HG02943 (cell line): Measurements from ENCODE around the gene NSD2.
"Not testable (repeated sequence)": the region's sequence is repeated elsewhere in the genome, so short reads cannot be mapped to it uniquely, and the experiment has no call there.

Experiments used
- ATAC-seq: cut with Tn5 transposase; IDR thresholded peaks from one replicate; pipeline ENCODE4 v1.9.1; 2021; ENCODE audit warnings: mild to moderate bottlenecking, low read depth, moderate library complexity; ENCODE audit not compliant: unreplicated experiment

NSD2 gene

DNA sequence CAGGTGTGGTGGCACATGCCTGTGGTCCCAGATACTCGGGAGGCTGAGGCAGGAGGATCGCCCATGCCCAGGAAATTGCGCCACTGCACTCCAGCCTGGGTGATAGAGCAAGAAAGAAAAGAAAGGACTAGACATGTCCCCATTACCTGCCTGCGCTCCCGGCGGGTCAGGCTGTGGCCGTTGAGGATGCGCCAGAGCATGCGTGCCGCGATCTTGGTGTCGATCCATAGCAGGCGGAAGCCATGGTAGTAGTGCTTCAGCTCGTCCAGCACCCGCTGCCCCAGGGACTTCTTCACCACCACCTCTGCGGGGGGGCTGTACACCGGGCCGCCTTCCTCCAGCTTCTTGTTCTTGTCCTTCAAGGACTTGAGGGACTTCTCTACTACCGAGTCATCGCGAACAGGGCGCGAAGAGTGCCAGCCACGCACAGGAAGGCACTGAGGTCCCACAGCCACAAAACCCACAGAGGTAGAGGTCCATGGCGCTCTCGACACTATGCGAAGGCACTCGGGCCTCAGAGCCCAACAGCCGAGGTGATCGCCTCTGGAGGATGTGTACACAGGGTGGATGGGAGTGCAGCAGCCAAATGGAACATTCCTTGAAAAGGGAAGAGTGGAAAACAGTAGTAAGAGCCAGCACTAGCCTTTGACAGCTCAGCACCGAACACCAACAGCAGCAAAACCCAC lies 29.8 kb upstream of the NSD2 start:
- no peak for ATAC-seq

DNA sequence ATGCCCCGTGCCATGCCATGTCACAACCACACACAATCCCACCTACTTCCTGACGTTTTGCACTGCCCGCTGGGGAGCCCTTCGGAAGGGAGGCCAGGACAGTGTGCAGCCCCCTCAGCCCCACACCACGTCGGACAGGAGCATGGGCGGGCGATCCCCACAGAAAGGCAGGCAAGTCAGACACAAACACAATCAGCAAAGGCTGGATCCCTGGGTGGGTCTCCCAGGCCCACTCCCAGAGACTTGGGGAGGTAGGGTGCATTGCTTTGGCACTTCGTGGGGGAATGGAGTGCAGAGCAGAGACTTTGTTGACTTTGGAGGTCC lies 29.3 kb upstream of the NSD2 start:
- no peak for ATAC-seq

DNA sequence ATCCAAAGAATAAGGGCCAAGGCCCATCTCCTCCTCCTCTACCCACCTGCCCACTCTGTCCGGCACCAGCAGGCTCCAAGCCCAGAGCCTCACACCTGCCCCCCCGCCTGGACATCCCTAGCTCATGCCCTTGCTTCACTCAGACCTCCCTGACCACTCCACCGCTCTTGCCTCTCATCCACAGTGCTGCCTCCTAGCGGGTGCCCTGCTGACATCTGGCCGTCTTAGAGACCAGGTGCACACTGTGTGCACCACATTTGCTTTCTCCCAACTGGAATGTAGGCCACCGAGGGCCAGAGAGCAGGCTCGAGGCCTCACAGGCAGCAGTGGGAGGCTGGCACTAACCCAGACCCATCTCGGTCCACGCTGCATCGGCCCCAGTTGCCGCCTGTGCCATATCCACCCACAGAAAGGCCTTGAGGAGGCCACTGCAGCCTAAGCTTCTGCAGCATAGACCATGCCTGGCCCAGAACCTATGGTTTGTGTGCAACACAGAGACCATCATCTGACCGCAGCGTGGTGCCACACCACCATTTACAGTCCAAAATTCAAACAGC lies 28.8 kb upstream of the NSD2 start:
- ATAC-seq = no peak

DNA sequence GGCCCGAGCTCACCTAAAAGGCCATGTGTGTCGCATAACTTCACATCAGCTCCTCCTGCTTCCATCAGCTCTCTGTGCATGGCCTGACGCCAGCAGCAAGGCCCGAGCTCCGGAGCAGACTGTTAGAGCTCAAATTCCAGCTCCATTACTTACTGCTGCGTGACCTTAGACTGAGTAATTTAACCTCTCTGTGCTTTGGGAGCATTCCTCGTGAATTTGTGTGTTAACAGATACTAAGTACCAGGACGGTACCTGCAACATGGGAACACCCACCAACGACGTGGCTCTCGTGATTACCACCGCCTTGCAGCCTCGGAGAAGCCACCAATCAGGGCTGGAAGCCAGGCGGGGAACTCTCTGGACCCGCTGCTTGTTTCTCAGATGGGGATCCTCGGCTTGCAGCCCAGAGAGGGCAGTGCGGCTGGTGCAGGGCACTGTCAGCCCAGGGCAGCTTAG lies 28.2 kb upstream of the NSD2 start:
- ATAC-seq = no peak

DNA sequence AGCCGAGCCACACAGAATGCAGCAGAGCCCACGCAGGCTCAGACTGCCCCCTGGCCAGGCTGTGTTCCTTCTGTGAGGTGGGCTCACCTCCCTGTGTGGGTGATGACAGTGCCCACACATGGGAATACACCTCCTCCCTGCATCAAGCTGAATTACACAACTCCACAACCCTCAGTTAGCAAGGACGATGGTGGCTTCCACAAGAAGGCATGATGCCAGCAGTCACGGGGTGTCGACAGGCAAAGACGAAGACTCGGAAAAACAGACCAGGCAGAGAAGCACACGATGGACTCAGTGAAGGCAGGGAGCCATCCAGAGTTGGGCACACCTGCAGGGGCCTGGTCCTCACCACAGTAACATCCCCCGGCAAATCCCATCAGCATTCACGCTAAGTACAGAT lies 27.3 kb upstream of the NSD2 start:
- no peak for ATAC-seq

DNA sequence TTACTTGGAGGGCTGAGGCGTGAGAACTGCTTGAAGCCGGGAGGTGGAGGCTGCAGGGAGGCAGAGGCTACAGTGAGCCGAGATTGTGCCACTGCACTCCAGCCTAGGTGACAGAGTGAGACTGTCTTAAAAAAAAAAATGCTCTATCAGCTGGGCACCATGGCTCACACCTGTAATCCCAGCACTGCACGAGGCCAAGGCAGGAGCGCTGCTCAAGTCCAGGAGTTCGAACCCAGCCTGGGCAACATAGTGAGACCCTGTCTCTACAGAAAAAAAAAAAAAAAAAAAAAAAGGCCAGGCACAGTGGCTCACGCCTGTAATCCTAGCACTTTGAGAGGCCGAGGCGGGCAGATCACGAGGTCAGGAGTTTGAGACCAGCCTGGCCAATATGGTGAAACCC lies 26.6 kb upstream of the NSD2 start:
- ATAC-seq = not testable (repeated sequence)

DNA sequence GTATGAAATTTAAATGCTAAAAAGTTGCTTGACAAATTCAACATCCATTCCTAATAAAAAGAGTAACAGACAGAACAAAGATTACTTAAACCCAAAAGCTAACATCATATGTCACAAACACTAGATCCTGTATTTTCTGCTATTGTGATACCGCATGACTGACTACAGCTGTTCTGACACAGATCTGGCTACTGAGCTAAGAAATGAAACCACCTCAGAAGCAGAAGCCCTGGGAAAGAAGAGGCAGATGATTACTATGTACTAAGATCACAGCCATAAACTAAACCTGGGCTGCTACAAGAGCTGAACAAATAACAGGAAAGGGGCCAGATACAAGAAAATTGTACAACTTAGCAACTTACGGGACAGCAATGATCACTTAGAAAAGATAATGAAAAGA lies 24.6 kb upstream of the NSD2 start:
- no peak for ATAC-seq

DNA sequence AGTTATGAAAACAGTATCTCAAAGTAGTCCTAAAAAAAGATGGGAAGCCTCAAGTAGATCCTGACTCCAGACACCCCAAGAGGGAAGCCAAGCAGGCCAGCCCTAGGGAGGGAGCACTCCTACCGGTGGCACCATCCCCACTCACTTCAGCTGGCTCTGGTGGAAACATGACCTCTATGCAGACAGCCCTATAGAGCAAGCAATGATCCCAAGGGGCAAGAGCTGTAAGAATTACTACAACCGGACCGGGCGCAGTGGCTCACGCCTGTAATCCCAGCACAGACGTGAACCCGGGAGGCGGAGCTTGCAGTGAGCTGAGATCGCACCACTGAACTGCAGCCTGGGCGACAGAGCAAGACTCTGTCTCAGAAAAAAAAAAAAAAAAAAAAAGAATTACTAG lies 20.9 kb upstream of the NSD2 start:
- ATAC-seq = no peak

DNA sequence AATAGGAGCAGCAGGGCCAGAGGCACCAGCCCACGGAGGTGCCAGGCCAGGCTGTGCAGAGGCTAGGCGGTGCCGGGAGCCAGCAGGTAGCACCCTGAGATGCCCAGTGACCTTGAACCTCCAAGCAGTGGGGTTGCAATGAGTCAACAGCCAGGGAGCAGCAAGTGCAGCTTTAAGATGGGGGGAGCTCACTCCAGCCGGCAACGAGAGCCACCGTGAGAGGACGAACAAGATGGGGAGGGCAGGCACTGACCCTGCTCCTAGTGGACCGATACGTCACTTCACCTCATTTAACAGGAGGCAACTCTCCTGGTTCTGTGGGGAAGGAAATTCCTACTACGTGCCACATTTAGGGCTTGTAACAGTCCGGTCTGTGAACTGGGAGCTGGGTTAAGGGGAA lies 20.0 kb upstream of the NSD2 start:
- no peak for ATAC-seq

DNA sequence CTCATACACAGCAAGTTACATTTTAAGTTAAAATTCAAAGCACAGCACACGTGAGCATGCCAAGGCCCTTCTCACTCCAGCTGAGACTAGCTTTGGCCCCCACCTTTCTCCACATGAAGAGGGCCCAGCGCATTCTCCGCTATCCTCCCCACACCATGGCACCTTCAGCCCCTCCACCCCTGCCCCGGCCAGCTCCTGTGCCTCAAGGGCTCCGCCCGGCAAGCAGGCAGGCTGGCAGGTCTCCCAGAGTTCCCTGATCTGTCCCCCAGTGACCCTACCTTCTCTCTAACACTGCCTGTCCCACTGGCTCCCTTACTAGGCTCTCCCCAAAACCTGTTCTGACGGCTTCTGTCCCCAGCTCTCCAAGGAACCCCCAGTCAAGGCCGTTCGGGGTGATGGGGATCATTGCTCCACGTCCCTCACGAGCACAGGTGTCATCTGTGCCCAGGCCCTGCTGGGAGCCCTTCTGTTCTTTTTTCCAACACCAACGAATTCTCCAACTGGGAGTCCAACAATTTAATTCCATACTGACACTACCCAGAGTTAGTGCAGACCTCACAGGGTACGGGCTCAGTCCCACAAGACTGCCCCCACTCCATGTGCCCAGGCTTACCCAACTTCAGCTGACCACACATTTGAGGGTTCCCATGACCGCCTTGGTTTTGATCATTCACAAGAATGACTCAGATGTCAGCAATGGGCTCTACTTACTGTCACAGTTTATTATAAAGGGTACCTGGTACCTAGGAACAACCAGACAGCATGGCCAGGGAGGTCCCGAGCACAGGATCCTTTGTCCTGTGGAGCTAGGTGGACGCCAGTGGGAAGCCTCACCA lies 19.4 kb upstream of the NSD2 start:
- no peak for ATAC-seq

DNA sequence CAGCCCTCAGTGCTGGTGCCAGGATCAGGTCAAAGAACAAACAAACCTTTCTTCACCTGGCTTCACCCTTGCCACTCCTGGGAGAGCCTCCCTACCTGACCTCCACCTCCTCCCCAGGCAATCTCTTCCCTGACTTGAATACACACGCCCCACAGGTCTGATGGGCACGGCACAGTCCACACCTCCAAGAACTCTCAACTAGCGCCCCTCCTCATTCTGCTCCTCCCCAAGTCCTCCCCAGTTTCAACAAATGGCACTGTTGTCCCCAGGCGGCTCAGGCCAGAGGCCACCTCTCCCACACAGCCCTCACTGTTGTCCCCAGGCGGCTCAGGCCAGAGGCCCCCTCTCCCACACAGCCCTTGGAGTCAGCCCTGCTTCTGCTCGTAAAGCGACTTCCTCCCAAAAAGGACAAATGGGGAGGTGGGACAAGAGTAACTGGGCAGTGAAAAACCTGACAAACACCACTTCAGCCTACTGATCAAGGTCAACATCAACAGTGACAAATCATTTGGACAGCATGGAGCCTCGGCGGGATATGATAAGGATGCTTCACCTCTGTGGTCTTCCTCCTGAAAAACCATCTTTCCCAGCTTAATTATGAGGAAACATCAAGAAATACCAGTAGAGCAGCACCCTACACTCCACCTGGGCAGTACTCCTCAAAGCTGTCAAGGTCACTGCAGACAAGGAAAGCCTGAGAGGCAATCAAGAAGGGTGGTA lies 18.1 kb upstream of the NSD2 start:
- no peak for ATAC-seq

DNA sequence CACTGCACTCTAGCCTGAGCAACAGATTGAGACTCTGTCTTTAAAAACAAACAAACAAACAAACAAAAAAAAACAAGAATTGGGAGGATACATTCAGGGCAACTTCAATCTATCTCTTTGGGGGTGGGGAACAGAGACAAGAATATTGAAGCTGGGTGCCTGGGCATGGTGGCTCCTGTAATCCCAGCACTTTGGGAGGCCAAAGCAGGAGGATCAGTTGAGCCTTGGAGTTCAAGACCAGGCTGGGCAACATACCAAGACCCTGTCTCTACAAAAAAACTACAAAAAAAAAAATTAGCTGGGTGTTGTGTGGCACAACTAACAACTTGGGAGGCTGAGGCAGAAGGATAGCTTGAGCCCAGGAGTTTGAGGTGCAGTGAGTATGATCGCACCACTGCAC lies 16.4 kb upstream of the NSD2 start:
- no peak for ATAC-seq

DNA sequence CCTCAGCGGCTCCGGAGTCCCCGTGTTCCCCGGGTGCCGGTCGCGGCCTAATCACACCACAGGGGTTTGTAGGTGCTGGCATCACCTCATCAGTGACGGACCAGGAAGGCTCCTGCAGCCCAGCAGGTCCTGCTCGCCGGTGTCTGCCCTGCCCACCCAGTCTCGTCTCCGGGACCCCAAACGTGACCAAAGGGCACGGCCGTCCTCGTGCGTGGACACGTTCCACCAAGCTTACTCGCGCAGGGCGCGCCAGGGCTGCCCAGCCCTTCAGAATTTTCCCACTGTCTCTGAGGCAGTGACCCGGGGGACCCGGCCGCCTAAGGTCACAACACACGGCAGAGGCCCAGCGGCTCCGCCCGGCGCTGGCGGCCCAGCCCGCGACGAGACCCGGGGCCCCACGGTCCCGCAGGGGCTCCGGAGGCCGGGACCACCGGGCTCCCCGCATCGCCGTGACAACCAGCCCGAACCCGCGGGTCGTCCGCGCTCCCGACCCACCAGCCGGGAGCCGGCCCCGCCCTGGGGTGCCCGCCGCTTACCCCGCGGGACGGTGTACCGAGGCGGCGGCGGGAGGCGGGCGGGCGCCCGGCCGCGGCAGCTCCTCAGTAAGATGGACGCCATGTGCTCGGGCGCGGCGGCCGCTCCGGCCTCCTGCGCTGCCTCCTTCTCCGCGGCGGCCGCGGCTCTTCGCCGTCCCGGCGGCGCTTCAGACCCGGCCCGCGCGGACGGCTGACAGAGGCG lies 15.7 kb upstream of the NSD2 start:
- peak; percentile 23 for ATAC-seq

DNA sequence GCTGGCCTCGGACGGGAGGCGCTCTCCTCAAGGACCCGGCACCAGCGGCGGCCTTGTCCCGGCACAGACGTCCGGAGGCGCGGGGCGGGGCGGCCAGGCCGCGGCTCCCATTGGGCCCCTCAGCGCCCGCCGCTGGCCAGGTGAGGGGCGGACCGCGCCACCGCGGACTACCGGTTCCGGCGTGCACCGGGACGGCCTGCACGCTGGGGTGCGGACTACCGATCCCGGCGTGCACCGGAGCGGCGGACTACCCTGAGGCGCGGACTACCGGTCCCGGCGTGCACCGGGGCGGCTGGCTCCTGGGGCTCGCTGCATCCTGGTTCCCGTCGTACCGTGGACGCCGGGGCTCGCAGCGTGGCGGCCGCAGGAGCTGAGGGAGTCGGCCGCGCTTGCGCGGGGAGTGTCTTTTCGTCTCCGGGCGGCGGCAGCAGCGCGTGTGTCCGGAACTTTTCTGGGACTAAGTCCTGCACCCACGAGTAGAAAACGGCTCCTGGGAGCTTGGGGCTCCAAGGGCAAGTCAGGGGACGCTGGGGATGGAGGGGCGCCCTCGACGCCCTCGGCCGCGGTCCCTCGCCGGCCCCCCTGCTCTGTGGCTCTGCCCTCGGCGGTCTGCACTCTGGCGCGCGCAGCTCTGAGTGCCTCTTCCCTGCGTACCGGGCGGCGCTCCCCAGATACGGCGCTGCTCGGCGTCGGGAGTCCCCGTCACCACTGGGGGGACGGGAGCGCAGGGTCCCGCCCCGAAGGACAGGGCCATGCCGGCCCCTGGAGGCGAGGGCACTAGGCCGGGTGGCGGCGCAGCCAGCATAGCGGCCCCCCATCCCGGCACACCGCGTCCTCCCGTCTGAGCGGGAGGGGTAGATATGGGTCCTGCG lies 14.9 kb upstream of the NSD2 start, which contains the start of gene LETM1:
Gene LETM1 (minus strand): TSS at position 86 of the 872 bp plus-strand sequence. CDS start 206 bp downstream, outside the sequence.
- ATAC-seq = peak; percentile 81

DNA sequence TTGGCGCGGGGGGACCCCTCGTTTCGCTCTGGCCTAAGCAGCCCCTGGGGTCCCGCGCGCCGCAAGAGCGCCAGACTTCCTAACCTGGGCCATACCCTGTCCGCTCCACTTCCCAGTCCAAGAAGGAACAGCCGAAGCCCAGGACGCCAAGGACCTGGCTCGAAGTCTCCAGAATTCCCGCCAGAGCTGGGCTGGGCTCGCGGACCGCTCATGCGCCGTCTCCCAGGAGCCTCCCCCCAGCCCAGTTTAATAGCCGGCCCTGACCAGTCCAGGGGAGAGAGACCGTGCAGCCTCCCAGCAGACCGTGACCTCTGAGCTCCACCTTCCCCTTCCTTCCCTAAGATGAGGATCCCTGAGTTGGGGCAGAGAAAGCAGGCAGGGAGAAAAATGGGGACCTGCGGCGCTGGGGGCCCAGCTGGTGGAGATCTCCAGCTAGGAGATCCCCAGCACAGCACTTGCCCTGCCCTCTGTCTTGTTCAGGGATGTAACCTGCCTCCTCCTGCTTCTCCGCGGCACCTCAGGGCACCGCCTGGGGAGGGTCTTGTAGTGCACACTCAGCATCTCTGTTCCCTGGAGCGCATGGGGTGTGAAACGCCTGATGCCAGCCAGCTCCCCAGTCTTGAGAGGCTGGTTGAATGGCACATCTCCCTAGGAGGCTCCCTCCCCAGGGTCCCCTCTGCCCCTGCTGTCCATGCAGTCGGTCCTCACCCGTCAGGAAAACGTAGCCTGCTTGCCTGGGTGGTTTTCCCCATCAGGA lies 14.1 kb upstream of the NSD2 start:
- no peak for ATAC-seq

DNA sequence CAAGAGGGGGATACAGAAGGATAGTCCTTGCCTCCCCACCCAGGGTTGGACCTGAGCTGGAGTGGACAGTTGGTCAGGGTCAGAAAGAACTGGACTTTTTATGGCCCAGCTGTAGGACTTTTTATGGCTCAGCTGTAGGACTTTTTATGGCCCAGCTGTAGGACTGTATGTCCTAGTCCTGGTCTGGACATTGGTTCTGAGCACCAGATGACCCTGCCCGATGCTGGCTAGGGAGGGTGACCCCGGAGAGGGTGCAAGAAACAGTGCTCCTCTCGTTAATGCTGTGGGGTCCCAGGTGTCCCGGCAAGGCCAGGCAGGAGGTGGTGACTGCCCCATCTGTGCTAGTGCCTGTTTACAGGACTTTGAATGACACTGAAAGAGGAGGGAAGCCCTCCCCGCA lies 13.3 kb upstream of the NSD2 start:
- ATAC-seq = no peak

DNA sequence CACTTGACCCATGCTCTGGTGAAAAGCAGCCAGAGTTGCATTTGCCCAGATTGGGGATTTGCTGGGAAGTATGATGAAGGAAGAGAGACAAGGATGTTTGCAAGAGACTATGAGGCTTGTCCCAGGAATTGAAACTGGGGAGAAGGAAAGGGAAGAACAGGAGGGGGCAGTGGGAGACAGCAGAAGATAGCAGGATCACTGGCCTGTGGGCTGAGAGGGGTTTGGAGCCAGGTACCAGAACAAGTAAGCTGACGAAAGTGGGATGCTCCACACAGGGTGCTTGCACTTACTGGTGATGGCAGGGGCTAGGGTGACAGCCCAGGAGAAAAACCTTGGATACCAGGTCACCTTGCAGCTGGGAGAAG lies 11.8 kb upstream of the NSD2 start:
- ATAC-seq = no peak

DNA sequence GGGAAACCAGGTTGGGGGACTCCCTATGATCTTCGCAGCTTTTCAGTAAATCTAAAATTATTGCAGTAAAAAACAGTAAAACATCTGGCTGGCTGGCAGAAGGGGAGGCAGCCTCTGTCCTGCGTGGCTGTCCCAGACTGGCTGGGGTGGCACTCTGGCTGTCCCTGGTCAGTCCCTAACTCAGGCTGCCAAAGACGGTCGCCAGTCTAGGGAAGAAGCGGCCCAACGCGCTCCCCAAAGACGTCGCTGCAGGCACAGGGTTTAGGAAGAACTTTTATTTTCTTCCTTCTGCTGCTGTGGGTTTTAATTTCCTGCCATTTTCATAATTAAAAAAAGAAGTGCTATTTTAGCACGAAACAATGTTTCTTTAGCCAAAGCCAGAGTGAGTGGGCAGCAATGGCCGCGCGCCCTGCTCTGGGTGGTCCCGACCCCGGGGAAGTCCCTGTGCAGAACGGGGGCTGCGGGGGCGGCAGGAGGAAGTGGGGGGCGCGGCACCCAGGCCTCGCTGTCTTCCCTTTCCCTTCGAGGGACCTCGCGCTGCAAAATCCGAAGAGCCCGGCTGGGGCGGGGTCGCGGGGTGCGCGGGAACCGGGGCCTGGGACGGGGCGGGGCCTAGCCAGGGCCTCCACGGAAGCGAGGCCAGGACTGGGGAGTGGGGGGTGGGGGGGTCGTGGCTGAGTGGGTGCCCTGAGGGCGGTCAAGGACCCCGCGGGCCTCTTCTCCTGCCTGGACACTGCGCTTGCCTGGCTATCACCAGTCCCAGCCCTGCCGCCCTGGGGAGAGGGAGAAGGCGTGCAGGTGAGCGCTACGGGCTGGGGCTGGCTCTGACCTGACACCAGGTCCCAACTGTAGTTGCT lies 8.9 kb upstream of the NSD2 start:
- no peak for ATAC-seq
